Activated CD8-positive, alpha-beta T cell treated with anti-CD3 and anti-CD28 coated beads, Interleukin-2, amount 10 ng/mL, durations not matched to agents 7 days and 5 days (primary cell): ENCODE data around the gene DDC. TPM values are rescaled to one million over a fixed set of nuclear protein-coding genes. Genes with fewer than 3 reads are reported as not detected.
A peak's percentile ranks its signal among the peaks of the same experiment; 100 is the strongest.

Source experiments
- ATAC-seq: fragments of 150-1000 bp; cut with Tn5 transposase; one replicate; pipeline ENCODE4 v1.10.0; 2021; ENCODE audit warnings: moderate library complexity
- CTCF ChIA-PET: fragments of 350-600 bp; sonication (Branson Sonifier 250); formaldehyde crosslinking; loops from one replicate; lab custom pipeline; 2021; ENCODE audit warnings: antibody characterized with exemption; lab: Charles Lee
- POLR2A ChIA-PET: fragments of 350-600 bp; sonication (Branson Sonifier 250); formaldehyde crosslinking; loops from one replicate; lab custom pipeline; 2021; ENCODE audit warnings: antibody characterized with exemption; lab: Charles Lee
- DNase-seq: peaks from one replicate; pipeline ENCODE4 v3.0.0-alpha.2; 2020
- H3K27ac Mint-ChIP-seq: one replicate; pipeline ENCODE4 v1.8.0; 2021; ENCODE audit warnings: mild to moderate bottlenecking, mixed read lengths
- H3K27me3 Mint-ChIP-seq: one replicate; pipeline ENCODE4 v1.8.0; 2021; ENCODE audit warnings: low read depth, mixed read lengths
- H3K36me3 Mint-ChIP-seq: one replicate; pipeline ENCODE4 v1.8.0; 2021; ENCODE audit warnings: low read depth, mixed read lengths
- H3K4me1 Mint-ChIP-seq: one replicate; pipeline ENCODE4 v1.8.0; 2021; ENCODE audit warnings: low read depth, mixed read lengths
- H3K4me3 Mint-ChIP-seq: one replicate; pipeline ENCODE4 v1.8.0; 2021; ENCODE audit warnings: mild to moderate bottlenecking, mixed read lengths
- H3K9me3 Mint-ChIP-seq: one replicate; pipeline ENCODE4 v1.8.0; 2022; ENCODE audit warnings: mixed read lengths; ENCODE audit not compliant: insufficient read depth
- total RNA-seq, 2 experiments: library from RNA; stranded (reverse); gene quantifications; one replicate each; pipeline ENCODE4 v1.2.3, GENCODE V29; 2021

The DDC gene
- total RNA-seq, 2 experiments from 2014 or later: not detected

- Mint-ChIP-seq H3K27ac (no peak overlapping the region), H3K4me3 (no peak overlapping the region), H3K27me3 (no peaks in the 10 kb centered on the region), H3K4me1 (peaks cover 2% of the 10 kb centered on the region), H3K36me3 (no peaks in the 10 kb centered on the region), H3K9me3 (no peaks in the 10 kb centered on the region)
- ChIA-PET CTCF (interaction anchor here (1.4 kb wide), 1 partner anchor 14 kb away, joined by 6 read pairs; no protein-coding TSS in a partner anchor), POLR2A (no interaction called here)
- no peak for ATAC-seq
- DNase-seq: no peak
Measured at GRCh38 chr7:50431316-50431715, 133.9 kb downstream of the DDC start.

GRCh38 chr7:50428911-50429310 is 136.3 kb downstream of the DDC start:
- POLR2A ChIA-PET: no interaction called here
- no peak overlapping the region for H3K27ac Mint-ChIP-seq
- no peaks in the 10 kb centered on the region for H3K36me3 Mint-ChIP-seq

GRCh38 chr7:50427518-50427917 is 137.7 kb downstream of the DDC start:
- POLR2A ChIA-PET: no interaction called here
- CTCF ChIA-PET: interaction anchor here (1.7 to 3.3 kb wide), 3 partner anchors 10 to 333 kb away, joined by 5 to 30 read pairs (median 5); a partner anchor contains a TSS
- Mint-ChIP-seq H3K9me3 (no peaks in the 10 kb centered on the region), H3K36me3 (no peaks in the 10 kb centered on the region), H3K27me3 (no peaks in the 10 kb centered on the region), H3K27ac (no peak overlapping the region), H3K4me1 (no peaks in the 10 kb centered on the region), H3K4me3 (no peak overlapping the region)
- DNase-seq (no peak), ATAC-seq (no peak)

More at GRCh38 chr7:50428911-50429310, 136.3 kb downstream of the DDC start:
- Mint-ChIP-seq H3K9me3 (no peaks in the 10 kb centered on the region), H3K27me3 (no peaks in the 10 kb centered on the region), H3K4me1 (no peaks in the 10 kb centered on the region), H3K4me3 (no peak overlapping the region)
- ATAC-seq (no peak), DNase-seq (no peak)
- CTCF ChIA-PET: interaction anchor here (2.1 to 3.3 kb wide), 2 partner anchors 11 to 334 kb away, joined by 5 to 30 read pairs; a partner anchor contains a TSS

- ATAC-seq (no peak), DNase-seq (no peak)
- H3K4me1 Mint-ChIP-seq: no peaks in the 10 kb centered on the region
- no peaks in the 10 kb centered on the region for H3K9me3 Mint-ChIP-seq
- no peaks in the 10 kb centered on the region for H3K27me3 Mint-ChIP-seq
- H3K36me3 Mint-ChIP-seq: no peaks in the 10 kb centered on the region
- ChIA-PET CTCF (interaction anchor here (1.7 to 3.3 kb wide), 3 partner anchors 9 to 332 kb away, joined by 5 to 30 read pairs (median 5); a partner anchor contains a TSS), POLR2A (no interaction called here)
- H3K27ac Mint-ChIP-seq: no peak overlapping the region
- H3K4me3 Mint-ChIP-seq: no peak overlapping the region
Measured at GRCh38 chr7:50426280-50427045, 138.7 kb downstream of the DDC start.

GRCh38 chr7:50425318-50425717 is 139.9 kb downstream of the DDC start:
- H3K27me3 Mint-ChIP-seq: no peaks in the 10 kb centered on the region
- ChIA-PET CTCF (interaction anchor here (0.9 to 1.1 kb wide), 5 partner anchors 10 to 716 kb away, joined by 3 read pairs; no protein-coding TSS in a partner anchor), POLR2A (interaction anchor here (0.9 kb wide), 1 partner anchor 220 kb away, joined by 3 read pairs; no protein-coding TSS in a partner anchor)
- H3K27ac Mint-ChIP-seq: no peak overlapping the region
- ATAC-seq (no peak), DNase-seq (no peak)
- no peaks in the 10 kb centered on the region for H3K36me3 Mint-ChIP-seq
- H3K9me3 Mint-ChIP-seq: no peaks in the 10 kb centered on the region
- no peaks in the 10 kb centered on the region for H3K4me1 Mint-ChIP-seq
- no peak overlapping the region for H3K4me3 Mint-ChIP-seq

GRCh38 chr7:50423860-50424259 is 141.3 kb downstream of the DDC start:
- Mint-ChIP-seq H3K27ac (no peak overlapping the region), H3K4me3 (no peak overlapping the region), H3K36me3 (no peaks in the 10 kb centered on the region), H3K9me3 (no peaks in the 10 kb centered on the region), H3K4me1 (no peaks in the 10 kb centered on the region), H3K27me3 (no peaks in the 10 kb centered on the region)
- CTCF ChIA-PET: interaction anchor here (0.8 to 1.5 kb wide), 6 partner anchors 11 to 331 kb away, joined by 3 to 4 read pairs (median 3); no protein-coding TSS in a partner anchor
- no peak for DNase-seq
- no peak for ATAC-seq
- POLR2A ChIA-PET: no interaction called here

- no peak overlapping the region for H3K4me3 Mint-ChIP-seq
- CTCF ChIA-PET: interaction anchor here (0.9 to 7.7 kb wide), 4 partner anchors 21 to 330 kb away, joined by 3 to 68 read pairs (median 4); partner anchors contain the start of gene ZPBP
- DNase-seq: no peak
- H3K36me3 Mint-ChIP-seq: no peaks in the 10 kb centered on the region
- H3K9me3 Mint-ChIP-seq: no peaks in the 10 kb centered on the region
- peaks cover 1% of the 10 kb centered on the region for H3K4me1 Mint-ChIP-seq
- POLR2A ChIA-PET: no interaction called here
- no peak overlapping the region for H3K27ac Mint-ChIP-seq
- ATAC-seq: no peak
- H3K27me3 Mint-ChIP-seq: no peaks in the 10 kb centered on the region
Measured at GRCh38 chr7:50422858-50423257, 142.3 kb downstream of the DDC start.

GRCh38 chr7:50421043-50421442 is 144.2 kb downstream of the DDC start:
- DNase-seq (no peak), ATAC-seq (no peak)
- no peaks in the 10 kb centered on the region for H3K9me3 Mint-ChIP-seq
- peaks cover 17% of the 10 kb centered on the region for H3K4me1 Mint-ChIP-seq
- POLR2A ChIA-PET: interaction anchor here (0.9 kb wide), 1 partner anchor 29 kb away, joined by 3 read pairs; the partner anchor contains the start of gene FIGNL1
- H3K27me3 Mint-ChIP-seq: no peaks in the 10 kb centered on the region
- no peak overlapping the region for H3K27ac Mint-ChIP-seq
- CTCF ChIA-PET: interaction anchor here (0.7 to 7.7 kb wide), 10 partner anchors 11 to 720 kb away, joined by 3 to 68 read pairs (median 3); partner anchors contain the start of gene ZPBP
- no peak overlapping the region for H3K4me3 Mint-ChIP-seq
- no peaks in the 10 kb centered on the region for H3K36me3 Mint-ChIP-seq

DNA sequence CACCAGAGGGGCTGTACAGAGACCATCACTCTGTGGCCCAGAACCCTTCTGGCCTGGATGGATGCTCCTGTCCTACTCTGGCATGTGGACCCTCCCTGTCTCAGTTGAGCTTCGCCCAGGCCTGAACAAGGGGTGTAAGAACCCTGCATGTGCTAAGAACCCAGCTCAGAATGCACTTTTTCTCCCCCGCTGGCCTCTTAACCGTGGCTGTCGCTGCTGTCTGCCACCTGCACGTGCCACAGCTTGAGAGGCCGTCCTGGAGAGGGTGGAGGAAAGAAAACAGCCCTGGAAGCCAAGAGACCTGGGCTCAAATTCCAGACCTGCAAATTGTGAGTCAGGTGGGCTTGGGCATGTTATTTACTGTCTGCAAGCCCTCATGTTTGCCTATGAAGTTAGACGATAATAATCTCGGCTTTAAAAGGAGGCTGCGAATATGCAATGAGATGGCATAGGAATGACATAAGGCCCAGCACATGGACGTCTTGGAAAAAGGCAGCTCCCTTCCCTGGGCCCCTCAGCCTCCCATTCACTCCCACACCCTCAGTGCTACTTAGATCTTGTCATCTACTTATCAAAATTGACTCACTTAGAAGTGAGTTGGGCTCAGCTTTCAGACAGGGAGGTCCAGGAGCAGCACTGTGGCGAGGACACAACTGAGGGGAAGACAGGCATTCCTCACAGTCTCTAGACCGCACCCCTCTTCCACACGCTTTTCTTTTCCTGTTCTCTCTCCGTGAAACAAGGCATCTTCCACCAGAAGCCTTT is 146.5 kb downstream of the DDC start:
- Mint-ChIP-seq H3K4me1 (peaks cover 27% of the 10 kb centered on the region), H3K4me3 (no peak overlapping the region), H3K36me3 (no peaks in the 10 kb centered on the region), H3K9me3 (no peaks in the 10 kb centered on the region), H3K27ac (no peak overlapping the region), H3K27me3 (no peaks in the 10 kb centered on the region)
- DNase-seq (no peak), ATAC-seq (peak; percentile 20)
- ChIA-PET CTCF (interaction anchor here (0.7 to 7.7 kb wide), 53 partner anchors 9 to 742 kb away, joined by 3 to 76 read pairs (median 5); partner anchors contain the start of gene ZPBP), POLR2A (interaction anchor here (1.2 kb wide), 1 partner anchor 11 kb away, joined by 3 read pairs; no protein-coding TSS in a partner anchor)

- no peaks in the 10 kb centered on the region for H3K27me3 Mint-ChIP-seq
- no peak overlapping the region for H3K27ac Mint-ChIP-seq
- POLR2A ChIA-PET: interaction anchor here (1.2 kb wide), 1 partner anchor 10 kb away, joined by 3 read pairs; no protein-coding TSS in a partner anchor
- H3K36me3 Mint-ChIP-seq: no peaks in the 10 kb centered on the region
- CTCF ChIA-PET: interaction anchor here (0.6 to 7.7 kb wide), 57 partner anchors 9 to 742 kb away, joined by 3 to 76 read pairs (median 5); partner anchors contain the start of gene ZPBP
- ATAC-seq (peak; percentile 90), DNase-seq (peak; percentile 86)
- peaks cover 27% of the 10 kb centered on the region for H3K4me1 Mint-ChIP-seq
- H3K4me3 Mint-ChIP-seq: no peak overlapping the region
- no peaks in the 10 kb centered on the region for H3K9me3 Mint-ChIP-seq
Measured at GRCh38 chr7:50418086-50418515, 147.1 kb downstream of the DDC start.
